GM12864 (cell line): Measurements from ENCODE around the gene VPS33B.

Experiments used
- DNase-seq: peaks from one replicate; pipeline ENCODE4 v3.0.0-alpha.2; 2011; ENCODE audit warnings: low read depth
- H3K4me3 ChIP-seq: 2 replicates; pipeline ENCODE4 v1.5.1; 2011; ENCODE audit warnings: mild to moderate bottlenecking, low read depth, low read length, control low read depth
- TF ChIP-seq, protein P1 (sequence below): IDR thresholded peaks from 2 replicates; pipeline ENCODE4 v1.5.1; 2011; ENCODE audit warnings: low read depth, mild to moderate bottlenecking, moderate library complexity, low read length, control low read depth, inconsistent platforms; ENCODE audit errors: missing control alignments

The VPS33B gene

DNA sequence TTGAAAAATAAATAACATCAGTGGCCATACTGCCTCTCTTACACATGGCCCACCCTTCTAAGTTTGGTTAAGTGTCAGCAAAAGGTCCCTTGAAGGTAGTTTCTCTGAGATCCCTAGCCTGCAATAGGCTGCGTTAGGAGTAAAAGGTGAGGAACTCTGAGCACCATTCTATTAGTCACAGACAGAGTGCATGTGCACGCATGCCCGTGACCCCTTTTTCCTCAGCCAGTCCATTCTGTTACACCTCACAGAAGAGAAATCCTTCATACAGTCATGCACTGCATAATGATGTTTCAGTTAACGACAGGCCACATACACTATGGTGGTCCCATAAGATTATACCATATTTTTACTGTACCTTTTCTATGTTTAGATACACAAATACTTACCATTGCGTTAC is 55.2 kb downstream of the VPS33B start:
- H3K4me3 ChIP-seq = no peak overlapping the region
- TF ChIP-seq, protein P1, sequence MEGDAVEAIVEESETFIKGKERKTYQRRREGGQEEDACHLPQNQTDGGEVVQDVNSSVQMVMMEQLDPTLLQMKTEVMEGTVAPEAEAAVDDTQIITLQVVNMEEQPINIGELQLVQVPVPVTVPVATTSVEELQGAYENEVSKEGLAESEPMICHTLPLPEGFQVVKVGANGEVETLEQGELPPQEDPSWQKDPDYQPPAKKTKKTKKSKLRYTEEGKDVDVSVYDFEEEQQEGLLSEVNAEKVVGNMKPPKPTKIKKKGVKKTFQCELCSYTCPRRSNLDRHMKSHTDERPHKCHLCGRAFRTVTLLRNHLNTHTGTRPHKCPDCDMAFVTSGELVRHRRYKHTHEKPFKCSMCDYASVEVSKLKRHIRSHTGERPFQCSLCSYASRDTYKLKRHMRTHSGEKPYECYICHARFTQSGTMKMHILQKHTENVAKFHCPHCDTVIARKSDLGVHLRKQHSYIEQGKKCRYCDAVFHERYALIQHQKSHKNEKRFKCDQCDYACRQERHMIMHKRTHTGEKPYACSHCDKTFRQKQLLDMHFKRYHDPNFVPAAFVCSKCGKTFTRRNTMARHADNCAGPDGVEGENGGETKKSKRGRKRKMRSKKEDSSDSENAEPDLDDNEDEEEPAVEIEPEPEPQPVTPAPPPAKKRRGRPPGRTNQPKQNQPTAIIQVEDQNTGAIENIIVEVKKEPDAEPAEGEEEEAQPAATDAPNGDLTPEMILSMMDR = no peak
- no peak for DNase-seq

DNA sequence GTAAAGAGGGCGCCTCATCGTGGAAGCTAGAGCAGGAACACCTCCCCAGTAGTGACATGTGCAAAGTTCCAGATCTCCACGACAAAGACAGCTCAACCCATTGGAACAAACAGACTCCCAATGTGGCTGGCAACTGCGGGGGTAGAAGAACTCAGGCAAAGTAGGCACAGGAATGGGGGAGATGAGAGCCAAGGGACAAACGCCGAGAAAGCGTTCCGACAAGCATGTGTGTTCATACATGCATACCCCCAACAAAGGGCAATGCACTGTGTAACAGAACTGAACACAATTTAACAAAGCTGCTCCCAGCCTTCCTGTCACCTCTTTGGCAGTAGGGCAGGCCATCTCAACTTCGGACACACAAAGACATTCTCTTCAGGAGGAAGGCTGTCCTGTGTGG is 56.1 kb downstream of the VPS33B start:
- no peak overlapping the region for H3K4me3 ChIP-seq
- DNase-seq = no peak
- TF ChIP-seq, protein P1 = no peak

DNA sequence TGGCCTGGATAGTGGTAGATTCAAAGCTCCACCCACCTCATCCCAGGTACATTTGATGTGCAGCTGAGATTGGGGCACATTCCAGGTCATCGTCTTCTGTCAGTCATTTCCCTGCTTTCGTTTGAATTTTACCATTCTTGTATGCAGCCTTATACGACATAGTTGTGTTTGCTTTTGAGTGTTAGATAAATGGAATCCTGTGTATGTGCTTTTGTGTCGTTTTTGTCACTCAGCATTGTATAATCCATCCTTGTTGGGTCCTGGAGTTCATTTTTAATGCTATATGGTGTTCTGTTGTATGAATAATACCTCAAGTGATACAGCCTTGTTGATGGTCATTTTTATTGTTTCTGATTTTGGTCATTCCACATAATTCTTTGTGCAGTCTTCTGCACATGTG is 60.4 kb downstream of the VPS33B start:
- TF ChIP-seq, protein P1 = no peak
- no peak for DNase-seq
- no peak overlapping the region for H3K4me3 ChIP-seq

DNA sequence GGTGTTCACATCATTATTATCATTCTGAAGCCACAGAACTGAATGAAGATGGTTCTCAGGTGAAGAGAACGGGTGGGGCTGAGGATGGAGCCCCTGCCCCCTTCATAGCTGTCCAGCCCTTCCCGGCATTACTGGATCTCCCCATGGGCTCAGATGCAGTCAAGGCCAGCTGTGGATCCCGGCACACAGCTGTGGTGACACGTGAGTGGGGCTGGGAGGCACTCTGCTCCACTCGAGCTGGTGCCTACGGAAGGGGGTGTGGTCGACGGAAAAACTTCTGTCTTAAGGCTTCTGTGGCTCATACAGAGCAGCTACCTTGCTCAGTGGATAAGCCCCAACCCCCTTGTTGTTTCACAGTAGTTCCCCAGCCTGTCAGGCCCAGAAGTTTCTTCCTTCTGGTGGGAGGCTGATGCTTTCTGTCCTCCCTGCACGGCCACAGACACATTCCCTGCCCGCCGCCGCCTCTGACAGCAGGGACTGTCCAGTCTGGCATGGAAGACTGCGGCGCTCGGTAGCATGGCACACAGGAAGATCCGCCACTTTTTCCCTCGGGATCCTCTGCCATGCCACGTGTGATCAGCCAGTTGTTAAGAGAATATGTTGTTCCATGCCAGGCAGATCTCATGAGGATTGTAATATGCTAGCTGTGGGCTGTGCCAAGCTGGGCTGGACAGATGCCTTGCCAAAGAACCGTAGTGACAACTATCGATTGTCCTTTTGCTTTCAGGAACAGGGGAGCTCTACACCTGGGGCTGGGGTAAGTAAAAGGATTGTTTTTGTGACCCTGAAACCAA is 61.9 kb downstream of the VPS33B start:
- TF ChIP-seq, protein P1 = no peak
- no peak for DNase-seq
- no peak overlapping the region for H3K4me3 ChIP-seq

DNA sequence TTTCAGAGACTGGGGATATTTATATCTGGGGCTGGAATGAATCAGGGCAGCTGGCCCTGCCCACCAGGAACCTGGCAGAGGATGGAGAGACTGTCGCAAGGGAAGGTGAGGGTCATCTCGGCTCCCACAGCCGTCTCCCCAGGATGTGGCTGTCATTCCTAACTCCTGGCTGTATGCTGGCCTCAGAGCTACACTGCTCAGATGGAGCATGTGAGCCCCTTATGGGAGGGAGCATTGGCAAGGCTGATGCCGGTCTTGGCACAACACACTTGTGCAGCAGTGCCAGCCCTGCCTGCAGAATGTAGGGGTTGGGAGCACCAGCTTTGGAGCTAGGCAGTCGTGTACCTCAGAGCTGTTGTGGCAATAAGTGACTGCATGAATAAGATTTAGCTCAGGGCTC is 62.5 kb downstream of the VPS33B start:
- no peak for DNase-seq
- TF ChIP-seq, protein P1 = no peak
- H3K4me3 ChIP-seq = no peak overlapping the region

DNA sequence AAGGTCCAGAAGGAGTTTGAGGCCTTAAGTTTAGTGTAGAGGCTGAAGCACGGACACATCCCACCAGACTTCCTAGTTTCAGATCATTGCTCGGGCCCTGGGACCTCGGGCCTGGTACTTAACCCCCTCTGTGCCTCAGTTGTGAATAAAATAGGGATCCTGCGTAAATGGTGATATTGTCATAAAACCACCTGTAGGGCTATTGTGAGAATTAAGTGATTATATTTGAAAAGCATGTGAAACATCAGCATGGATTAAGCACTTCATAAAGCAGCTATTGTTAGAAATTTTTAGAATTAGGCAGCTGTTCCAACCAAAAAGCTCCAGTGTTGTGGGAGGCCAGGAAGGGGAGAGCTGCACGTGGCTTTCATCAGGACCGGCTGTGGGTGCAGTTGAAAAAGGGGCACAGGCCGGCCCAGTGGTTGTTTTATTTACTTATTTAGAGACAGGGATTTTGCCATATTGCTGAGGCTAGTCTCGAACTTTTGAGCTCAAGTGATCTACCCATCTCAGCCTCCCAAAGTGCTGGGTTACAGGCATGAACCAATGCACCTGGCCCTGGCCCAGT is 63.3 kb downstream of the VPS33B start:
- DNase-seq = no peak
- H3K4me3 ChIP-seq = no peak overlapping the region
- TF ChIP-seq, protein P1 = no peak

DNA sequence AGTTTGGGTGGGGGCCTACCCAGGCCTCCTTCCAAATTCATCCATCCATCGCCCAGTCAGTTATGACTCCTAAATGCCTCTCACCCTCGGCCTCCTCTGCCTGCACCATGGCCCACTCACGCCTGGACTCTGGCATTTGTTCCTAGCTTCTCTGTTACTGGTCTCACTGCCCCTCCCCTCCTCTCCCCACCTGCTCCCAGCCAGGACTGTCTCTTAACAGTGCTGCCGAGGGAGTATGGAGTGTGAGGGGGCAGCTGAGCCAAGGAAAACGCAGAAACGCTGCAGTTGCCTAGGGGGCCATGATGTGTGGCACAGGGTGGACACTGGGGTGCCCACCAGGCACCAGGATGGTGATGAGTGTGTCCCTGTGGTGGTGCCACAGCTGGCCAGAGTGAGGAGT is 64.6 kb downstream of the VPS33B start:
- H3K4me3 ChIP-seq = no peak overlapping the region
- no peak for DNase-seq
- TF ChIP-seq, protein P1 = no peak
